AG09309 (cell line): Measurements from ENCODE around the gene GRID1.

ENCODE experiments used
- DNase-seq: peaks from one replicate; pipeline ENCODE4 v3.0.0-alpha.2; 2010; ENCODE audit warnings: low read depth
- H3K4me3 ChIP-seq: 2 replicates; pipeline ENCODE4 v1.5.1; 2011; ENCODE audit warnings: mild to moderate bottlenecking, low read depth, low read length, moderate library complexity; ENCODE audit not compliant: control insufficient read depth
- CTCF ChIP-seq: IDR thresholded peaks from 2 replicates; pipeline ENCODE4 v1.5.1; 2011; ENCODE audit warnings: mild to moderate bottlenecking, low read depth, low read length, inconsistent platforms; ENCODE audit not compliant: insufficient read depth, control insufficient read depth; ENCODE audit errors: missing control alignments

GRID1 gene

DNA sequence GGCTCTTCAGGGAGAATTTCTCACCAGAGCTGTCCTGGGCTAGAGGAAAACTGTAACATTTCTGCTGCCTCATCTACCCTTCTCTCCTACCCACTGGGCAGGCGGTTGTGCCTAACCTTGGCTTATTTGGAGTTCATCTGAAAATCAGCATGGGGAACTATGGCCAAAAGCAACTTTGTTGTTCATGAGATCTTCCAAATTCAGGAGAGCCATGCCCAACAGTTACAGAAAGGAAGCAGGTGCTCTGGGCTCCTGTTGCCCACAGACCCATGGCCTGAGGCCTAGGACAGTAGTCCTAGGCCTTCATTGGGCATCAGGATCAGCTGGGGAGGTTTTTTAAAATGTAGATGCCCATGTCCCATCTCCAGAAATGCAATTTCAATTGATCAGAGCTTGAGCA lies 85.2 kb downstream of the GRID1 start:
- H3K4me3 ChIP-seq = no peak overlapping the region
- no peak for TF ChIP-seq CTCF
- DNase-seq = no peak

GRCh38 chr10:86269332-86269731 lies 97.3 kb downstream of the GRID1 start:
- no peak for TF ChIP-seq CTCF
- H3K4me3 ChIP-seq = no peak overlapping the region
- DNase-seq = no peak

GRCh38 chr10:86267286-86268195 lies 99.1 kb downstream of the GRID1 start:
- no peak for TF ChIP-seq CTCF
- DNase-seq = no peak
- H3K4me3 ChIP-seq = no peak overlapping the region

DNA sequence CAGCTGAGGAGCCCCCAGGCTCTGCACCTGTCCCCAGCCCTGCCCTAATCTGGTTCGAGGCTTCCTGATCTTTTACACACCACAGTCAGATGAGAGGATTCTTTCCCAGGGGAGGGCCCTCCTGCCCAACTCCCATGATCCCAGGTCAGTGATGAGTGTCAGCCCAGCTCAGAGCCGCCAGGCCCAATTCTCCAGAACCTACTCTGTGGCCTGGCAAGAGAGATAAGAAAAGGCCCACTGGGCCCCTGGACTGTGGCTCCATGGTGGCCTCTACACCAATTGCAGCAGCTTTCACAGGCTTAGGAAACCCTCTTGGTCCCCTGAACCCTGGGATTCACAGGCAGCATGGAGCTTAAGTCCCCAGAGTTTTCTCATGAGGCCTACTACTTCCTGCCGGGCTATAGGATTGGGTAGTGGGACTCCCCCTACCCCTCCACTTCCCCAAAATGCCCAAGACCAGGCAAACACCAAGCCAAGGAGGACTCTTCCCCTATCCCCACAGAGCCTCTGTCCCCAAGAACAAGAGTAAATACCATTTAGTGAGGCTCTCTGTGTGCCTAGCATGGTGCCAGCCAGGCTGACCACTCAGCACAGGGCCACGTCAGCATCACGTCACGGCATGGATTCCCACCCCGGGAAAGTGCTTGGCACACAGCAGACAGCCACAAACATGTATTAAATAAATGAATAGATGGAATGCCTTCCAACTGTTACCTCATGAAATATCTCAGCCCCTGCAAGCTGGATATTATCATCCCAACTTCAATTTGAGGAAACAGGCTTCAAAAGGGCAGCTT lies 100.0 kb downstream of the GRID1 start:
- no peak for TF ChIP-seq CTCF
- no peak for DNase-seq
- H3K4me3 ChIP-seq = no peak overlapping the region

- no peak for TF ChIP-seq CTCF
- no peak overlapping the region for H3K4me3 ChIP-seq
- no peak for DNase-seq
These were observed 100.7 kb downstream of the GRID1 start for GRCh38 chr10:86265895-86266259.

GRCh38 chr10:86265236-86265894 lies 101.2 kb downstream of the GRID1 start:
- no peak for DNase-seq
- no peak overlapping the region for H3K4me3 ChIP-seq
- TF ChIP-seq CTCF = no peak
